HepG2 (cell line): ENCODE data around the gene C20orf204. TPM values are rescaled to one million over a fixed set of nuclear protein-coding genes. Genes with fewer than 3 reads are reported as not detected.

Experiments used
- ARNT2 ChIP-seq: sonication (generic); formaldehyde crosslinking; IDR thresholded peaks from 2 replicates; pipeline ENCODE4 v1.8.0; 2022; ENCODE audit warnings: mild to moderate bottlenecking, low read depth, missing genetic modification reagents, moderate library complexity
- FIP1L1 ChIP-seq: fragments of 200-400 bp; formaldehyde crosslinking; IDR thresholded peaks from 2 replicates; pipeline ENCODE4 v1.6.1; 2018; ENCODE audit warnings: low read depth, mild to moderate bottlenecking, low read length, moderate library complexity, borderline replicate concordance; ENCODE audit not compliant: insufficient read depth
- HNRNPLL ChIP-seq: fragments of 200-400 bp; formaldehyde crosslinking; IDR thresholded peaks from 2 replicates; pipeline ENCODE4 v1.6.1; 2017; ENCODE audit warnings: mild to moderate bottlenecking, low read depth, low read length; ENCODE audit not compliant: poor library complexity, severe bottlenecking
- KLF6 ChIP-seq: IDR thresholded peaks from 2 replicates; pipeline ENCODE4 v1.8.0; 2016; ENCODE audit warnings: missing biosample characterization, missing genetic modification reagents
- LCORL ChIP-seq, 2 experiments: fragments of 450-650 bp in 1 of 2; sonication (generic) in 1 of 2; formaldehyde crosslinking in 1 of 2; IDR thresholded peaks; 2 replicates each; pipeline versions ENCODE4 v1.5.0 to v1.6.1; 2017 to 2020; ENCODE audit warnings: antibody characterized with exemption in 1 of 2, missing genetic modification reagents in 1 of 2
- MIER3 ChIP-seq: IDR thresholded peaks from 2 replicates; pipeline ENCODE4 v1.6.1; 2016; ENCODE audit warnings: missing compliant biosample characterization, borderline replicate concordance
- MTA1 ChIP-seq: sonication (generic); formaldehyde crosslinking; IDR thresholded peaks from 2 replicates; pipeline ENCODE4 v1.4.0; 2020; ENCODE audit warnings: missing genetic modification reagents, mild to moderate bottlenecking, borderline replicate concordance
- NFYC ChIP-seq: IDR thresholded peaks from 2 replicates; pipeline ENCODE4 v1.6.1; 2016; ENCODE audit warnings: missing genetic modification reagents, missing compliant biosample characterization
- NR2C2 ChIP-seq: sonication (generic); formaldehyde crosslinking; IDR thresholded peaks from 2 replicates; pipeline ENCODE4 v1.4.0; 2020; ENCODE audit warnings: missing genetic modification reagents, mild to moderate bottlenecking, moderate library complexity, borderline replicate concordance
- ZFP36L1 ChIP-seq: sonication (generic); formaldehyde crosslinking; IDR thresholded peaks from 2 replicates; pipeline ENCODE4 v1.8.0; 2022; ENCODE audit warnings: mild to moderate bottlenecking, missing genetic modification reagents, moderate library complexity
- ZFP90 ChIP-seq: sonication (generic); formaldehyde crosslinking; IDR thresholded peaks from 2 replicates; pipeline ENCODE4 v1.8.0; 2022; ENCODE audit warnings: missing genetic modification reagents, mild to moderate bottlenecking, inconsistent platforms, borderline replicate concordance
- ZFX ChIP-seq: sonication (generic); formaldehyde crosslinking; IDR thresholded peaks from 2 replicates; pipeline ENCODE4 v1.4.0; 2020; ENCODE audit warnings: mild to moderate bottlenecking, low read depth, missing genetic modification reagents, moderate library complexity
- ZNF143 ChIP-seq: sonication (generic); formaldehyde crosslinking; IDR thresholded peaks from 2 replicates; pipeline ENCODE4 v1.4.0; 2020; ENCODE audit warnings: missing genetic modification reagents
- ZNF282 ChIP-seq: fragments of 450-650 bp; IDR thresholded peaks from 2 replicates; pipeline ENCODE4 v1.6.1; 2018; ENCODE audit not compliant: partially characterized antibody
- ZNF616 ChIP-seq: sonication (generic); formaldehyde crosslinking; IDR thresholded peaks from 2 replicates; pipeline ENCODE4 v1.5.0; 2020; ENCODE audit warnings: low read depth, mild to moderate bottlenecking, missing genetic modification reagents
- ZNF619 ChIP-seq: sonication (generic); formaldehyde crosslinking; IDR thresholded peaks from 2 replicates; pipeline ENCODE4 v1.4.0; 2020; ENCODE audit warnings: mild to moderate bottlenecking, missing genetic modification reagents
- polyA plus RNA-seq, 8 experiments: library from polyadenylated mRNA; depleted of rRNA in 3 of 8; stranded (reverse) in 7 of 8; unstranded in 1 of 8; fragments of >200 nt; fragmentation: Illumina TruSeq in 4 of 8; extraction: Trizol in 4 of 8; gene quantifications; 2 replicates each; pipeline versions ENCODE4 v1.2.1 to v1.2.3, GENCODE V29; 2011 to 2016; ENCODE audit warnings: low read depth in 4 of 8, missing spikeins in 1 of 8, mixed read lengths in 1 of 8; ENCODE audit not compliant: insufficient read depth in 1 of 8
- total RNA-seq, 5 experiments: library from RNA; depleted of rRNA; stranded (reverse); fragments of >200 nt; fragmentation: Illumina TruSeq; extraction: Trizol; gene quantifications; 2 replicates each; pipeline ENCODE4 v1.2.3, GENCODE V29; 2016; ENCODE audit warnings: low read depth in 1 of 5
- TF ChIP-seq, protein P1 (sequence below): IDR thresholded peaks from 2 replicates; pipeline ENCODE4 v1.6.1; 2018; ENCODE audit warnings: missing genetic modification reagents, mild to moderate bottlenecking, missing compliant biosample characterization
- TF ChIP-seq, protein P2 (sequence below): sonication (generic); formaldehyde crosslinking; IDR thresholded peaks from 2 replicates; pipeline ENCODE4 v1.4.0; 2020; ENCODE audit warnings: missing genetic modification reagents
- TF ChIP-seq, protein P3 (sequence below): sonication (generic); formaldehyde crosslinking; IDR thresholded peaks from 2 replicates; pipeline ENCODE4 v1.4.0; 2020; ENCODE audit warnings: mild to moderate bottlenecking, missing genetic modification reagents
- TF ChIP-seq, protein P4 (sequence below): sonication (generic); formaldehyde crosslinking; IDR thresholded peaks from 2 replicates; pipeline ENCODE4 v1.5.0; 2020; ENCODE audit warnings: missing genetic modification reagents

The C20orf204 gene
- total and polyA plus RNA-seq, 2 of the 13 experiments (the other 11 are each of a cell fraction or from before 2014, with no cell fraction given) = 22.1 to 80.0 TPM

DNA sequence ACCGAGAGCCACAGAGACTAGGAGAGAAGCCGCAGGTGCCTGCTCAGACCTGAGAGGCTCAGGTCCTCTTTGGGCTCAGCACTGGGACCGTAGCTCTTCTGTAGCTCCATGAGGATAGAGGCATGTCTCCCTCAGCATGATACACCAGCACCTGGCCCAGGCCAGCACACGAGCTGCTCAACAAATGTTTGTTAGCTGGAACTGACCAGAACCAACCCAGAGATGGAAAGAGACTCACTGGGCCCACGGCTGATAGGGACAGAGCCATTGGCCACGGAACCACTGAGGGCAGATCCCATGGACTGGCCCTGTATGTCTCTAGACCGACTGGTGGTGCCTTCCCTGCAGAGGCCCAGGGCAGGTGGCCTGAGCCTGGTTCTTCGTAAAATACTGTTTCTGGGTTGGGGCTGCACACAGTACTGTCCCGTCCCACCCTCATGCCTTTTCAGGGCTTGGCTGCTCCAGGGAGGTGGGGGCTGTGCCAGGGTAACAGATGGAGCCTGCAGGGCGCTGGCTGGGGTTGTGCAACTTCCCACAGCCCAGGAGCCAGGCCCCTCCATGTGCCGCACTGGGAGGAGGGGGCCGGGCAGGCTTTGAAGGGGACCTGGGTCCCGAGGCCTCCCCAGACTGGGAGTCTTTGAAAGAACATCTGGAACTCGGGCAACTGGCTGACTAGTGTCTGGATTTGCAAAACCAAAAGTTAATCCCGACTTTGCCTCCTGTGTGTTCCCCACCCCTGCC is 5.2 kb downstream of the C20orf204 start (continued):
- TF ChIP-seq, protein P1, sequence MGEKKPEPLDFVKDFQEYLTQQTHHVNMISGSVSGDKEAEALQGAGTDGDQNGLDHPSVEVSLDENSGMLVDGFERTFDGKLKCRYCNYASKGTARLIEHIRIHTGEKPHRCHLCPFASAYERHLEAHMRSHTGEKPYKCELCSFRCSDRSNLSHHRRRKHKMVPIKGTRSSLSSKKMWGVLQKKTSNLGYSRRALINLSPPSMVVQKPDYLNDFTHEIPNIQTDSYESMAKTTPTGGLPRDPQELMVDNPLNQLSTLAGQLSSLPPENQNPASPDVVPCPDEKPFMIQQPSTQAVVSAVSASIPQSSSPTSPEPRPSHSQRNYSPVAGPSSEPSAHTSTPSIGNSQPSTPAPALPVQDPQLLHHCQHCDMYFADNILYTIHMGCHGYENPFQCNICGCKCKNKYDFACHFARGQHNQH (CRISPR knock-in tag) = peak; percentile 62; the same call in 1 of the 2 replicates
- TF ChIP-seq MTA1 (CRISPR knock-in tag) (no peak; the same call in none of the 2 replicates), ZNF619 (CRISPR knock-in tag) (no peak; the same call in none of the 2 replicates), ZFP36L1 (no peak), ZNF143 (CRISPR knock-in tag) (no peak), ZFX (CRISPR knock-in tag) (peak; percentile 85), ARNT2 (CRISPR knock-in tag) (peak; percentile 90; the same call in 1 of the 2 replicates), FIP1L1 (no peak), LCORL (IDR thresholded peaks at IDR 0.05) (no peak), LCORL (CRISPR knock-in tag; IDR thresholded peaks at IDR 0.05) (peak; percentile 44; the same call in 1 of the 2 replicates), ZNF282 (no peak), ZFP90 (CRISPR knock-in tag) (no peak; the same call in none of the 2 replicates), HNRNPLL (no peak), MIER3 (no peak; the same call in 1 of the 2 replicates), NFYC (CRISPR knock-in tag) (peak; percentile 44), KLF6 (CRISPR knock-in tag) (peak; percentile 67), NR2C2 (CRISPR knock-in tag) (peak; percentile 61; the same call in 1 of the 2 replicates), ZNF616 (CRISPR knock-in tag) (peak; percentile 45; the same call in 1 of the 2 replicates)
- TF ChIP-seq, protein P2, sequence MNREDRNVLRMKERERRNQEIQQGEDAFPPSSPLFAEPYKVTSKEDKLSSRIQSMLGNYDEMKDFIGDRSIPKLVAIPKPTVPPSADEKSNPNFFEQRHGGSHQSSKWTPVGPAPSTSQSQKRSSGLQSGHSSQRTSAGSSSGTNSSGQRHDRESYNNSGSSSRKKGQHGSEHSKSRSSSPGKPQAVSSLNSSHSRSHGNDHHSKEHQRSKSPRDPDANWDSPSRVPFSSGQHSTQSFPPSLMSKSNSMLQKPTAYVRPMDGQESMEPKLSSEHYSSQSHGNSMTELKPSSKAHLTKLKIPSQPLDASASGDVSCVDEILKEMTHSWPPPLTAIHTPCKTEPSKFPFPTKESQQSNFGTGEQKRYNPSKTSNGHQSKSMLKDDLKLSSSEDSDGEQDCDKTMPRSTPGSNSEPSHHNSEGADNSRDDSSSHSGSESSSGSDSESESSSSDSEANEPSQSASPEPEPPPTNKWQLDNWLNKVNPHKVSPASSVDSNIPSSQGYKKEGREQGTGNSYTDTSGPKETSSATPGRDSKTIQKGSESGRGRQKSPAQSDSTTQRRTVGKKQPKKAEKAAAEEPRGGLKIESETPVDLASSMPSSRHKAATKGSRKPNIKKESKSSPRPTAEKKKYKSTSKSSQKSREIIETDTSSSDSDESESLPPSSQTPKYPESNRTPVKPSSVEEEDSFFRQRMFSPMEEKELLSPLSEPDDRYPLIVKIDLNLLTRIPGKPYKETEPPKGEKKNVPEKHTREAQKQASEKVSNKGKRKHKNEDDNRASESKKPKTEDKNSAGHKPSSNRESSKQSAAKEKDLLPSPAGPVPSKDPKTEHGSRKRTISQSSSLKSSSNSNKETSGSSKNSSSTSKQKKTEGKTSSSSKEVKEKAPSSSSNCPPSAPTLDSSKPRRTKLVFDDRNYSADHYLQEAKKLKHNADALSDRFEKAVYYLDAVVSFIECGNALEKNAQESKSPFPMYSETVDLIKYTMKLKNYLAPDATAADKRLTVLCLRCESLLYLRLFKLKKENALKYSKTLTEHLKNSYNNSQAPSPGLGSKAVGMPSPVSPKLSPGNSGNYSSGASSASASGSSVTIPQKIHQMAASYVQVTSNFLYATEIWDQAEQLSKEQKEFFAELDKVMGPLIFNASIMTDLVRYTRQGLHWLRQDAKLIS (CRISPR knock-in tag) = no peak
- TF ChIP-seq, protein P3, sequence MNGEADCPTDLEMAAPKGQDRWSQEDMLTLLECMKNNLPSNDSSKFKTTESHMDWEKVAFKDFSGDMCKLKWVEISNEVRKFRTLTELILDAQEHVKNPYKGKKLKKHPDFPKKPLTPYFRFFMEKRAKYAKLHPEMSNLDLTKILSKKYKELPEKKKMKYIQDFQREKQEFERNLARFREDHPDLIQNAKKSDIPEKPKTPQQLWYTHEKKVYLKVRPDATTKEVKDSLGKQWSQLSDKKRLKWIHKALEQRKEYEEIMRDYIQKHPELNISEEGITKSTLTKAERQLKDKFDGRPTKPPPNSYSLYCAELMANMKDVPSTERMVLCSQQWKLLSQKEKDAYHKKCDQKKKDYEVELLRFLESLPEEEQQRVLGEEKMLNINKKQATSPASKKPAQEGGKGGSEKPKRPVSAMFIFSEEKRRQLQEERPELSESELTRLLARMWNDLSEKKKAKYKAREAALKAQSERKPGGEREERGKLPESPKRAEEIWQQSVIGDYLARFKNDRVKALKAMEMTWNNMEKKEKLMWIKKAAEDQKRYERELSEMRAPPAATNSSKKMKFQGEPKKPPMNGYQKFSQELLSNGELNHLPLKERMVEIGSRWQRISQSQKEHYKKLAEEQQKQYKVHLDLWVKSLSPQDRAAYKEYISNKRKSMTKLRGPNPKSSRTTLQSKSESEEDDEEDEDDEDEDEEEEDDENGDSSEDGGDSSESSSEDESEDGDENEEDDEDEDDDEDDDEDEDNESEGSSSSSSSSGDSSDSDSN (CRISPR knock-in tag) = peak; percentile 79; the same call in 1 of the 2 replicates
- TF ChIP-seq, protein P4, sequence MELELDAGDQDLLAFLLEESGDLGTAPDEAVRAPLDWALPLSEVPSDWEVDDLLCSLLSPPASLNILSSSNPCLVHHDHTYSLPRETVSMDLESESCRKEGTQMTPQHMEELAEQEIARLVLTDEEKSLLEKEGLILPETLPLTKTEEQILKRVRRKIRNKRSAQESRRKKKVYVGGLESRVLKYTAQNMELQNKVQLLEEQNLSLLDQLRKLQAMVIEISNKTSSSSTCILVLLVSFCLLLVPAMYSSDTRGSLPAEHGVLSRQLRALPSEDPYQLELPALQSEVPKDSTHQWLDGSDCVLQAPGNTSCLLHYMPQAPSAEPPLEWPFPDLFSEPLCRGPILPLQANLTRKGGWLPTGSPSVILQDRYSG (CRISPR knock-in tag) = 0 out of 2 replicates have a peak, but pooled peaks have one; percentile 58
